ENCODE data around the gene PTPRG. TPM values are rescaled to one million over a fixed set of nuclear protein-coding genes. Genes with fewer than 3 reads are reported as not detected.
A peak's percentile ranks its signal among the peaks of the same experiment; 100 is the strongest.

The PTPRG gene
- total and polyA plus RNA-seq, 2 experiments from 2014 or later: 8.5 to 34.9 TPM

GRCh38 chr3:61662861-61663260 is 101.5 kb downstream of the PTPRG start:
- no peak for DNase-seq (ENCODE audit: low spot score)
- Histone ChIP-seq H3K9me2 (replicated peaks; ENCODE audit: insufficient read depth) (no peaks in the 10 kb centered on the region), H2AFZ (no peak overlapping the region), H3K36me3 (replicated peaks; ENCODE audit: insufficient read depth, low read depth) (no peaks in the 10 kb centered on the region), H4K20me1 (ENCODE audit: insufficient read depth, poor library complexity, severe bottlenecking) (peaks cover 4% of the 10 kb centered on the region), H3K27me3 (no peaks in the 10 kb centered on the region), H3K4me3 (no peak overlapping the region), H3K4me1 (ENCODE audit: insufficient read depth) (no peaks in the 10 kb centered on the region), H3K9me3 (ENCODE audit: low read depth) (no peaks in the 10 kb centered on the region), H3K79me2 (peaks cover 38% of the 10 kb centered on the region), H3K27ac (no peak overlapping the region), H3K4me2 (no peak overlapping the region)
- TF ChIP-seq EZH2phosphoT487 (IDR thresholded peaks at IDR 0.05; ENCODE audit: low read depth, severe bottlenecking, unreplicated experiment): no peak
- no peak for TF ChIP-seq CTCF (IDR thresholded peaks at IDR 0.05; ENCODE audit: poor library complexity)
- no peak for TF ChIP-seq EZH2 (IDR thresholded peaks at IDR 0.05; ENCODE audit: borderline replicate concordance)
- 98% methylated on average over 8 of the region's 8 CpGs for WGBS (ENCODE audit: low lambda C conversion rate, missing lambda C conversion rate)

GRCh38 chr3:61663356-61664104 is 102.2 kb downstream of the PTPRG start:
- Histone ChIP-seq H3K4me1 (ENCODE audit: insufficient read depth) (no peaks in the 10 kb centered on the region), H2AFZ (no peak overlapping the region), H3K36me3 (replicated peaks; ENCODE audit: insufficient read depth, low read depth) (no peaks in the 10 kb centered on the region), H3K27me3 (no peaks in the 10 kb centered on the region), H3K9me3 (ENCODE audit: low read depth) (no peaks in the 10 kb centered on the region), H3K9me2 (replicated peaks; ENCODE audit: insufficient read depth) (no peaks in the 10 kb centered on the region), H3K4me2 (peak overlapping the region; percentile 62), H3K4me3 (no peak overlapping the region), H3K27ac (no peak overlapping the region), H3K79me2 (peaks cover 40% of the 10 kb centered on the region), H4K20me1 (ENCODE audit: insufficient read depth, poor library complexity, severe bottlenecking) (peaks cover 4% of the 10 kb centered on the region)
- DNase-seq (ENCODE audit: low spot score): no peak
- 66% methylated on average over 8 of the region's 8 CpGs for WGBS (ENCODE audit: low lambda C conversion rate, missing lambda C conversion rate)
- TF ChIP-seq CTCF (IDR thresholded peaks at IDR 0.05; ENCODE audit: poor library complexity) (no peak), EZH2 (IDR thresholded peaks at IDR 0.05; ENCODE audit: borderline replicate concordance) (no peak), EZH2phosphoT487 (IDR thresholded peaks at IDR 0.05; ENCODE audit: low read depth, severe bottlenecking, unreplicated experiment) (no peak)

- peaks cover 40% of the 10 kb centered on the region for H3K79me2 ChIP-seq
- H4K20me1 ChIP-seq (ENCODE audit: insufficient read depth, poor library complexity, severe bottlenecking): no peaks in the 10 kb centered on the region
- H3K9me3 ChIP-seq (ENCODE audit: low read depth): no peaks in the 10 kb centered on the region
- no peak for TF ChIP-seq EZH2 (IDR thresholded peaks at IDR 0.05; ENCODE audit: borderline replicate concordance)
- TF ChIP-seq CTCF (IDR thresholded peaks at IDR 0.05; ENCODE audit: poor library complexity): no peak
- no peaks in the 10 kb centered on the region for H3K27me3 ChIP-seq
- WGBS (ENCODE audit: low lambda C conversion rate, missing lambda C conversion rate): 59% methylated on average over 2 of the region's 2 CpGs
- peak; percentile 43 for DNase-seq (ENCODE audit: low spot score)
- H3K4me3 ChIP-seq: no peak overlapping the region
- H3K27ac ChIP-seq: no peak overlapping the region
- no peaks in the 10 kb centered on the region for H3K9me2 ChIP-seq (replicated peaks; ENCODE audit: insufficient read depth)
- H3K4me1 ChIP-seq (ENCODE audit: insufficient read depth): no peaks in the 10 kb centered on the region
- no peak overlapping the region for H2AFZ ChIP-seq
- peak overlapping the region; percentile 62 for H3K4me2 ChIP-seq
- no peaks in the 10 kb centered on the region for H3K36me3 ChIP-seq (replicated peaks; ENCODE audit: insufficient read depth, low read depth)
Observed at GRCh38 chr3:61664105-61664482, 102.7 kb downstream of the PTPRG start.
